GM18520 (cell line): ENCODE measurements around the gene CCDC88B.
"Not testable (repeated sequence)": the region's sequence is repeated elsewhere in the genome, so short reads cannot be mapped to it uniquely, and the experiment has no call there.

Source experiments
- ATAC-seq: cut with Tn5 transposase; IDR thresholded peaks from one replicate; pipeline ENCODE4 v1.9.1; 2021; ENCODE audit not compliant: unreplicated experiment

Gene CCDC88B

DNA sequence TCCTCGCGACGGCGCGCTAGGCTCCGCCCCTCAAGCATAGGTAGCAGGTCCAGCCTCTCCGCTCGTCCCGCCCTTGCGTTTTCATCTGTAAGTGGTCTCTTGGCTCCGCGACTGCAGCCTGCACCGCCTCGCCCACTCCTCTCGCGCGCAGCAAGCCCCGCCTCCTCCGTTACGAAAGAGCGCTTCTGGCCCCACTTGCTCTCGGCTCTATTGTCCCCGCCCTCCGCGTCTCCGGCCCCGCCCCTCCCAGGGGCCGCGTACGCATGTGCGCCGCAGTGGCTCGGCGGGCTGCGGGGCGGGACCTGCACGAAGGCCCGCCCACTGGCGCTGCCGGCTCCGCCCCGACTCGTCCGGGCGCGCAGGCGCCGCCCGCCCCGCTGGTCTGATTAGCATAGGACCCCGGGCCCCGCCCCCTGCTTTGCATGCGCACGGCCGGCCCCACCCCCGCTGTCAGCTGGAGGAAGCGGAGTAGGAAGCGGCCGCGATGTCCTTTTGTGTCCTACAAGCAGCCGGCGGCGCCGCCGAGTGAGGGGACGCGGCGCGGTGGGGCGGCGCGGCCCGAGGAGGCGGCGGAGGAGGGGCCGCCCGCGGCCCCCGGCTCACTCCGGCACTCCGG is 34.8 kb upstream of the CCDC88B start, which contains the start of gene ESRRA:
Gene ESRRA, plus strand, starts transcription at position 450 of the 616 bp plus-strand sequence. CDS start 1,656 bp downstream, outside the sequence.
- ATAC-seq, result peak; percentile 65

DNA sequence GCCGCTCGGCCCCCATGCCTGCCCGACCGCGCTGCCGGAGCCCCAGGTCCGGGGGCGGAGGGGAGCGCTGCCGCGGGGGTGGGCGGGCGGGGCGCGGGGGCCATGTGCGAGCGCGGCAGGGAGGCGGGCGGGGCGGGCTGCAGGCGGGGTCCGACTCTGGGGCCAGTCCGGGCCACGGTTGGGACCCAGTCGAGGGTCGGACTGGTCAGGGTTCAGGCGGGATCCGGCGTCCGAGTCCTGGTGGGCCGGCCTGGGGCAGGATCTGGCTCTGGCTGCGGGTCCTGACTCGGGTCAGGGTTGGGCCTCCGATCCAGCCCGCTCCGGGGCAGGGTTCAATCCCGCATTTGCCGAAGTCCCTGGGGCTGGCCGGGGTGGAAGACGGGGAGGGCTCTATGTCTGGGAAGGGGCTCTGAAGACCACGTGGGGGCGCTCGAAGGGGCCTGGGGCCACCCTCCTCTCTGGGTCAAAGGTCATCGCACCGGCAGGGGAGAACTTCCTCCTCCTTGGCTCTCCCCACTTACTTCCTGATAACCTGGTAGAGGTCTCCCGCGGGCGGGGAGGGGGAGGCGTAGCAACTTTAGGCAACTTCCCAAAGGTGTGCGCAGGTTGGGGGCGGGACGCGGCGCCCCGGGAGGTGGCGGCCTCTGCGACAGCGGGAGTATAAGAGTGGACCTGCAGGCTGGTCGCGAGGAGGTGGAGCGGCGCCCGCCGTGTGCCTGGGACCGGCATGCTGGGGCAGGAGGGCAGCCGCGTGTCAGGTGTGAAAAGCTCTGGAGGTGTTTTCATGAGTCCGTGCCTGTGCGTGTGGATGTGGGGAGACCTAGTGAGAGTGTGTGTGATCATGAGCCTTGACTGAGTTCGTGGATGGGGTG is 34.1 kb upstream of the CCDC88B start:
- no peak for ATAC-seq

DNA sequence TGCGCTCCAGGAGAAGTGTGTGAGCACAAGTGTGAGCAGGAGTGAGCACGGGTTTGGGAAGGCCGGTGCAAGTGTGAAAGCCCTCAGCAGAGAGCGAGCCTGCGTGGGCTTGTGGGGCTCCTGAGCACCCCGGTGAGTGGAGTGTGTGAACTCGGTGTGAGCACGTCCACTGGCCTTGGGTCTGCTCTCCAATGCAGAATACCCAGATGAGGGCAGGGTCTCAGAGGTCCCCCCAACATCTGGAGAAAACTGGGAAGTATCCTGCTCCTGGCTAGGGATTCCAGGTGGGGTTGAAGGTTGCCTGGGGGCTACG is 33.5 kb upstream of the CCDC88B start:
- ATAC-seq, result no peak

DNA sequence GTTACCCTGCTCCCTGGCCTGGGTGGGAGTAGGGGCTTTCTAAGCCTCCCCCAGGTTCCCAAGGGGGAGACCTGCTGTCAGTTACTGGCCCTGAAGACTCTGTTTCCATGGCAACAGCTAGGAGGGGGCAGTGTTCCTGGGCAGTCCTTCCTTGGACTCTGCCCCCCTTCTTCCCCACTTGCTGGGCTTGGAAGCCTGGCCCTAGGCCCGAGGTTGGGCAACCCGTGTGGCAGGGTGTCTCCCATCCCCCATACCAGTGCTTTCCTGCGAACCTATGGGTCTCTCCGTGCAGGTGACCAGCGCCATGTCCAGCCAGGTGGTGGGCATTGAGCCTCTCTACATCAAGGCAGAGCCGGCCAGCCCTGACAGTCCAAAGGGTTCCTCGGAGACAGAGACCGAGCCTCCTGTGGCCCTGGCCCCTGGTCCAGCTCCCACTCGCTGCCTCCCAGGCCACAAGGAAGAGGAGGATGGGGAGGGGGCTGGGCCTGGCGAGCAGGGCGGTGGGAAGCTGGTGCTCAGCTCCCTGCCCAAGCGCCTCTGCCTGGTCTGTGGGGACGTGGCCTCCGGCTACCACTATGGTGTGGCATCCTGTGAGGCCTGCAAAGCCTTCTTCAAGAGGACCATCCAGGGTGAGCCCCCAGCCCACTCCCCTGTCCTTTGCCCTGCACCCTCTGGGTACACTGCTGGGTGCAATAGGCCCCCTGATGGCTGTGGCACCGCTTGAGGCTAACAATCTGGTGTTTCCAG is 33.0 kb upstream of the CCDC88B start:
- no peak for ATAC-seq

DNA sequence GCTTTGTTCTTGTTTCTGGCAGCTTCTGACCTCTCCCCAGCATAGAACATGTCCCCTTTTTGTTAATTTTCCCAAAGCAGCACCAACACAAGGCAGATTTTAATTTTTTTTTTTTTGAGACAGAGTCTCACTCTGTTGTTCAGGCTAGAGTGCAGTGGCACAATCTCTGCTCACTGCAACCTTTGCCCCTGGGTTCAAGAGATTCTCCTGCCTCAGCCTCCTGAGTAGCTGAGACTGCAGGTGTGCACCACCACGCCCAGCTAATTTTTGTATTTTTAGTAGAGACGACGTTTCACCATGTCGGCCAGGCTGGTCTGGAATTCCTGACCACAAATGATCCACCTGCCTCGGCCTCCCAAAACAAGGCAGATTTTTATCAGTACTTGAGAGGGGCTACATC is 32.2 kb upstream of the CCDC88B start:
- ATAC-seq, result not testable (repeated sequence)

DNA sequence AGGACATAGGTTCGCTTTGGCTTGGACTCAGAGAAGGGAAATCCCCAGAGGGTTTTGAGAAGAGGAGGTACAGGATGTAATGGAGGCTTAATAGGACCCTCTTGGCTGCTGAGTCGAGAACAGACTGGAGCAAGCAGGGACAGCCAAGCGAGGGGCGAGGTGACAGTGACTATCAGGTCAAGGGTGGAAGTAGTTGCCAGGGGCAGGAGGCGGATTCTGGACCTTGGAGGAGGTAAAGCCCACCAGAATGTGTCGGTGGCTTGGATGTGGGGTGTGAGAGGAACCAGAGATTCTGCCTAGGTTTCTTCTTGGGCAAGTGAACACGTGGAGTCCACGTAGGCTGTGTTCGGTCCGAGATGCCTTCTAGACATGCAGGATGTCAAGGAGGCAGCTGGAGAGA is 27.1 kb upstream of the CCDC88B start:
- no peak for ATAC-seq

DNA sequence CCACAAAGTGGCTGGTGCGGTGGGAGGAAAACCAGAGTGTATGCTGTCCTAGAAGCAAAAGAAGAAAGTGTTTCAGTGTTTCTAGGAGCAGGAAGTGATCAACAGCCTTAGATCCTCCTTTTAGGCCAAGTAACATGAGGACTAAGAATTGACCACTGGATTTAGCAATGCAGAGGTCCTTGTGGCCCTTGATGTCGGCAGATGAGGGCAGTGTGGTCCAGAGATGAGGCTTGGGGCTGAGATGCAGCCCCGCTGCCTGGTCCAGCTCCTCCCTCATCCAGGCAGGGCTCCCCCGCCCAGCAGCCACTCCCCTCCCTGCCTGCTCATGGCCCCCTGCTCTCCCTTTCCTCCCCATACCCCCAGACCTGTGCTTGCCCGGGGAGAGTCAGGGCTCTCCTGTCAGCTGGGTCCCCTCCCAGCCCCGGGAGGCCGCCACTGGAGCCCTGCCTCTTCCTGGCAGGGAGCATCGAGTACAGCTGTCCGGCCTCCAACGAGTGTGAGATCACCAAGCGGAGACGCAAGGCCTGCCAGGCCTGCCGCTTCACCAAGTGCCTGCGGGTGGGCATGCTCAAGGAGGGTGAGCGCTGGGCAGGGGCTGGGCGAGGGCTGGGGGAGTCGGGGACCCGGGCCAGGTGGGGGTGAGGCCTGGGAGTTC is 26.4 kb upstream of the CCDC88B start:
- no peak for ATAC-seq

DNA sequence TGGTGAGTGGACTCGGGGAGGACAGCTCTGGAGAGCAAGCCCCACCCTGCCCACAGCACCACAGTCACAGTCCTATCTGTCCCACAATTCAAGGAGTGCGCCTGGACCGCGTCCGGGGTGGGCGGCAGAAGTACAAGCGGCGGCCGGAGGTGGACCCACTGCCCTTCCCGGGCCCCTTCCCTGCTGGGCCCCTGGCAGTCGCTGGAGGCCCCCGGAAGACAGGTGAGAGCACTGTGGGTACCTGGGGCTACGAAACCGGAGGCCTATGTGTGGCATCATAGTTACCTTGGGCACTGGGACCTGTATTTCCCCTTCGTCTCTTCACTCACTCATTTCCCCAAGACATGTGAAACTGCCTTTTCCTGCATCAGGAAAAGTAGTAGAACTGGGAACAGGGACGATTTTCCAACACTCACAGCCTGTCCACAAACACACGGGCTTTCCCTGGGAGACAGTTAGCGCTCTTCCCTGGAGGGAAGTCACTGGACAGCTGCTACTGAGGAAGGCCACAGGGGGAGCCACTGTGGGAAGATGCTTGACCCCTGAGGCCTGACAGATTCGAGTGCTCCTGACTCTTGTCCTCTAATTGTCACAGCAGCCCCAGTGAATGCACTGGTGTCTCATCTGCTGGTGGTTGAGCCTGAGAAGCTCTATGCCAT is 25.7 kb upstream of the CCDC88B start:
- no peak for ATAC-seq

DNA sequence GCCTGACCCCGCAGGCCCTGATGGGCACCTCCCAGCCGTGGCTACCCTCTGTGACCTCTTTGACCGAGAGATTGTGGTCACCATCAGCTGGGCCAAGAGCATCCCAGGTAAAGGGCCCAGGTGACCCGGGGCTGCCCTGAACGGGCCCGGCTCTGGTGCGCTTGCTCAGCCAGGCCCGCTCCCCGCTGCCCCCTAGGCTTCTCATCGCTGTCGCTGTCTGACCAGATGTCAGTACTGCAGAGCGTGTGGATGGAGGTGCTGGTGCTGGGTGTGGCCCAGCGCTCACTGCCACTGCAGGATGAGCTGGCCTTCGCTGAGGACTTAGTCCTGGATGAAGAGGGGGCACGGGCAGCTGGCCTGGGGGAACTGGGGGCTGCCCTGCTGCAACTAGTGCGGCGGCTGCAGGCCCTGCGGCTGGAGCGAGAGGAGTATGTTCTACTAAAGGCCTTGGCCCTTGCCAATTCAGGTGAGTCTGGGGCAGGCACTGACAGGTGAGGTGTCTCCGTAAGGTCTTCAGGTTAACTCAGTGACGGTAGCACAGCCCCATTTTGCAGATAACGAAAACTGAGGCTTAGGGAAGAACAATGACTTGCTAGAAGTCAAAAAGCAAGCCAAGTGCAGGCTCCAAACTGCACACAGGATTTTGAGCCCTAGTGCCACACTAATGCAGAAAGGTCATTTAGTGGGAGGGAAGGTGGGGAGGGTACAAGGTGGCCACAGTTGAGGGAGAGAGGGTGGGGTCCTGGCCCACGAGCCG is 25.0 kb upstream of the CCDC88B start:
- no peak for ATAC-seq

DNA sequence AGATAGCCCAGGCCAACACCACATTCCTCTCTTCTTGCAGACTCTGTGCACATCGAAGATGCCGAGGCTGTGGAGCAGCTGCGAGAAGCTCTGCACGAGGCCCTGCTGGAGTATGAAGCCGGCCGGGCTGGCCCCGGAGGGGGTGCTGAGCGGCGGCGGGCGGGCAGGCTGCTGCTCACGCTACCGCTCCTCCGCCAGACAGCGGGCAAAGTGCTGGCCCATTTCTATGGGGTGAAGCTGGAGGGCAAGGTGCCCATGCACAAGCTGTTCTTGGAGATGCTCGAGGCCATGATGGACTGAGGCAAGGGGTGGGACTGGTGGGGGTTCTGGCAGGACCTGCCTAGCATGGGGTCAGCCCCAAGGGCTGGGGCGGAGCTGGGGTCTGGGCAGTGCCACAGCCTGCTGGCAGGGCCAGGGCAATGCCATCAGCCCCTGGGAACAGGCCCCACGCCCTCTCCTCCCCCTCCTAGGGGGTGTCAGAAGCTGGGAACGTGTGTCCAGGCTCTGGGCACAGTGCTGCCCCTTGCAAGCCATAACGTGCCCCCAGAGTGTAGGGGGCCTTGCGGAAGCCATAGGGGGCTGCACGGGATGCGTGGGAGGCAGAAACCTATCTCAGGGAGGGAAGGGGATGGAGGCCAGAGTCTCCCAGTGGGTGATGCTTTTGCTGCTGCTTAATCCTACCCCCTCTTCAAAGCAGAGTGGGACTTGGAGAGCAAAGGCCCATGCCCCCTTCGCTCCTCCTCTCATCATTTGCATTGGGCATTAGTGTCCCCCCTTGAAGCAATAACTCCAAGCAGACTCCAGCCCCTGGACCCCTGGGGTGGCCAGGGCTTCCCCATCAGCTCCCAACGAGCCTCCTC is 24.1 kb upstream of the CCDC88B start:
- ATAC-seq, result not testable (repeated sequence)

DNA sequence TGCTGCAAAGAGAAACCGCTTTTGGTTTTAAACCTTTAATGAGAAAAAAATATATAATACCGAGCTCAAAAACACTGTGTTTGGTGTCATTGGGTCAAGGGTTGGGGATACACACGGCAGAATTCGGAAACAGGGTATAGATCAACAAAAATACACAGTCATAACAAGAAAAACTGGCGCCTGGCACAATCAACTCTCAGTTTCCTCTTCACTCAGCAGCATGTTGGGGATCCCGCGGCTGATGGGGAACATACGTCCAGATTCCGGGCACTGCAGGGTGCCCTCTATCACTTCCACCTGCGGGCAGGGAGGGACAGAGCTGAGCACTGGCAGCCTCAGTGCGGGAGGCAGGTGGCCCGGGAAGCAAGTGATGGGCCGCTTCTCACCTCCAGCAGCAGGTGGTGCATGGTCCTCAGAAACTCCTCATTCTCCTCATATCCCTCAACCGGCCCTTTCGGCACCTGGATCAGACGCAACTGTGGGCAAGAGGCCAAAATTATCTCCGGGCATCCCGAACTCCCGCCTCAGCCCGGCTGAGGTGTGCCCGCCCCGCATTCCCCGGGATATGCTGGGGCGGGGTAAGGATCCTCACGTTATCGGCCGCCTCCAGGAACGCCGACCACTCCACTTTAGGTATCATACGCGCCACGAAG is 23.2 kb upstream of the CCDC88B start:
- ATAC-seq, result no peak

DNA sequence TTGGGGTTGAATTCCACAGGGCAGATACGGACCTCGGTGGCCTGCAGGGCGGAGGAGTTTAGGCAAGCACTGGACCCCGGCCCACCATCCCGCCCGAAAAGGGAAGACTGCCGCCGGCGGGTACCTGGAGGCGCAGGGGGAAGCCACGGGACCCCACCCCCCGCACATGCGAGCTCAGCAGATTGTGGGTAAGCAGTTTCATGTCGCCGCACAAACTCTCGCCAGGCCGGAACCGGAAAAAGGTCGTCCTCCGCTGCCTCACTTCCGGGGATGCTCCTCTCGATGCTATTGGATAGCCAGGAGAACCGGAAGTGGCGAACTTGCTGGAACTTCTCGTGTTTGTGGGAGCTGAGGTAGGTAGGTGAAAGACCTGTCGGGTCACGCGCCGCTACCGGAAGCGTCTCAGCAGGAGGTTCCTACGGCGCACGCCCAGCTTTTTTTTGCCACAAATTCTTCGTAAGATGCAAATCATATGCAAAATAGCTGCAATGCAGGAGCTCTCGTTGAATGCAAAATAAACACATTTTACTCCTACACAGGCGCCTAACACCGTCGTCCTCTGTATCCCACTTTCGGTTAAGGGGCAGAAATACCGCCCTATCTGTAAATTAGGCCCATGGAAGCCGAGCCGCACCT is 22.6 kb upstream of the CCDC88B start, which contains the start of gene TRMT112:
Gene TRMT112, minus strand, starts transcription at position 235 of the 636 bp plus-strand sequence. Its CDS starts 33 bp downstream, at position 202.
- ATAC-seq, result peak; percentile 51

DNA sequence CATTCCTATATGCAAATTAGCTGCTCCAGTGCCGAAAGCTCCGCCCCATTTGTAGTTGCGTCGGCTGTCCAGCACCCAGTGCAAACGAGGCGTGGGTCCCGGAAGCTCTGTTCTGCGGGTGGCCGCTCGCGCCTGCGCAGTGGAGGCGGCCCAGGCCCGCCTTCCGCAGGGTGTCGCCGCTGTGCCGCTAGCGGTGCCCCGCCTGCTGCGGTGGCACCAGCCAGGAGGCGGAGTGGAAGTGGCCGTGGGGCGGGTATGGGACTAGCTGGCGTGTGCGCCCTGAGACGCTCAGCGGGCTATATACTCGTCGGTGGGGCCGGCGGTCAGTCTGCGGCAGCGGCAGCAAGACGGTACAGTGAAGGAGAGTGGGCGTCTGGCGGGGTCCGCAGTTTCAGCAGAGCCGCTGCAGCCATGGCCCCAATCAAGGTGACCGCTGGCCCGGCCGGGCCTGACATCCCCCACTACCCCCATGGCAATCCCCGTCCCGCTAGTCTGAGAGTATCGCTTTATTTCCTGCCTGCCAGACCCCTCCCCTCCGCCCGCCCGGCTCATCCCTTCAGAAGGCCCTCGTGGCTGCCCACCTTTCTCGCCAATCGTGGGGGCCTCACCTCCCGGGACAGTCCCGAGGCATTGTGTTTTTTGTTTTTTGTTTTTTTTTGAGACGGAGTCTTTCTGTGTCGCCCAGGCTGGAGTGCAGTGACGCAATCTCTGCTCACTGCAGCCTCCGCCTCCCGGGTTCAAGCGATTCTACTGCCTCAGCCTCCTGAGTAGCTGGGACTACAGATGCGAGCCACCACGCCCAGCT is 21.8 kb upstream of the CCDC88B start, which contains the start of gene PRDX5:
Gene PRDX5, plus strand, starts transcription at position 161 of the 805 bp plus-strand sequence. Its CDS starts 95 bp downstream, at position 256.
- ATAC-seq, result peak; percentile 66

DNA sequence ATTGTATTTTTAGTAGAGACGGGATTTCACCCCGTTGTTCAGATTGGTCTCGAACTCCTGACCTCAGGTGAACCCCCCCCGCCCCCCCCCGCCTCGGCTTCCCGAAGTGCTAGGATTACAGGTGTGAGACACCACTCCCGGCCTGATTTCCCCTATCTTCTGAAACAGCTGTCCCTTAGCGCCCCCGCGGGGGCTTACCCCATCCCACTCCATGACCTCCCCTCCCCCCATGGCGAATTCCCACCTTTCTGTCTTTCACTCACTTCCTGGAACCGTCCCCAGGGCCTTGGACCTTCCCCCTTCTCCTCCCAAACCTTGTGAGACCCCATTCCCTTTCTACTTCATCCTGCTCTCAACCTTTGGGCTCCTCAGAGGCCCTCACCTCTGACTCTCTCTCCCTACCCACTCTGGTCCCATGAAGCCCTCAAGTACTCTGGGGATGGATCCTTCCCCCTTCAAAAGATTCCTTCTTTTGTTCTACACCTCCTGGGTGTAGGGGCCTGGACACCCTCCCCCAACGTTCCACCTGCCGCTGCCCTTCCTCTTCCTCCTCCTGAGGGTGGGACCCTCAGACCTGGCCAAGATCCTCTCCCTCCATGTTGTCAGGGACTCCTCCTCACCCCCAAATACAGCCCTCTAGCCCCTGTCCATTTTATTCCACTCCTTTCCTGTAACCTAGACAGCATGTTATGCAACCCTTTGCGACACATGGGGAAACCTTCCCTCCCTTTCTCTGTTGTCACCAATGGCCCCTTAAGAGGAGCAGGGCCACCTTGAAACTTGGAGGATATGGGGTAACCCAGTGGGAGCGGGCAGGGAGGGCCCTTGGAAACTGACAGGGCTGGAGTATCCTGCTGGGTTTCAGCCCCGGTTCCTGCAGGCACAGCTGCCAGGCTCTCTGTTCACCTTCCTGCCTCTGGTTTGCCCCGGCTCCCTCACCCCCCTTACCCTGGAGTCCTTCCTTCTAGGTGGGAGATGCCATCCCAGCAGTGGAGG is 20.9 kb upstream of the CCDC88B start:
- ATAC-seq, result no peak

DNA sequence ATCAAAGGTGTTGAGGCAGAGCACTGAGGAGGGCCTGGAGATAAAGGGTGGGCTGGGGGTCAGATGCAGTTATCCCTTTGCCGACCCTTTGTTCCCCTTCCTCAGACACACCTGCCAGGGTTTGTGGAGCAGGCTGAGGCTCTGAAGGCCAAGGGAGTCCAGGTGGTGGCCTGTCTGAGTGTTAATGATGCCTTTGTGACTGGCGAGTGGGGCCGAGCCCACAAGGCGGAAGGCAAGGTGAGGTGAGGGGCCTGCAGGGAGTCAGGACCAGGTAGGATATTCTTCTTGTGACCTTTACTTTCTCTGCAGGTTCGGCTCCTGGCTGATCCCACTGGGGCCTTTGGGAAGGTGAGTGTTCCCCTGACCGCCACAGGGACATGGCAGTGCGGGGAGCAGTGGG is 19.4 kb upstream of the CCDC88B start:
- ATAC-seq, result no peak

DNA sequence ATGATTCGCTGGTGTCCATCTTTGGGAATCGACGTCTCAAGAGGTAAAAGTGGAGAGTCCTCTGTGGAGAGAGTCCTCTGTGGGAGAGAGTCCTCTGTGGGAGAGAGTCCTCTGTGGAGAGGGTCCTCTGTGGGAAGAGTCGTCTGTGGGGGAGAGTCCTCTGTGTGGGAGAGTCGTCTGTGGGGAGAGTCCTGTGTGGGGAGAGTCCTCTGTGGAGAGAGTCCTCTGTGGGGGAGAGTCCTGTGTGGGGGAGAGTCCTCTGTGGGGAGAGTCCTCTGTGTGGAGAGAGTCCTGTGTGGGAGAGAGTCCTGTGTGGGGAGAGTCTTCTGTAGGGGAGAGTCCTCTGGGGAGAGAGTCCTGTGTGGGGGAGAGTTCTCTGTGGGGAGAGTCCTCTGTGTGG is 19.0 kb upstream of the CCDC88B start:
- ATAC-seq, result no peak
